C4-2B (cell line): ENCODE data around the gene HNRNPA3.
"Not testable (repeated sequence)": the region's sequence is repeated elsewhere in the genome, so short reads cannot be mapped to it uniquely, and the experiment has no call there.

Source experiments
- ZFX ChIP-seq: fragments of 450-650 bp; IDR thresholded peaks from 2 replicates; pipeline ENCODE4 v1.6.1; 2017
- TF ChIP-seq, protein P1 (sequence below): fragments of 450-650 bp; conservative IDR thresholded peaks from 2 replicates; pipeline ENCODE4 v1.5.1; 2017; ENCODE audit warnings: mild to moderate bottlenecking

GRCh38 chr2:177179671-177180070, 32.9 kb upstream of the HNRNPA3 start:
- TF ChIP-seq, protein P1, sequence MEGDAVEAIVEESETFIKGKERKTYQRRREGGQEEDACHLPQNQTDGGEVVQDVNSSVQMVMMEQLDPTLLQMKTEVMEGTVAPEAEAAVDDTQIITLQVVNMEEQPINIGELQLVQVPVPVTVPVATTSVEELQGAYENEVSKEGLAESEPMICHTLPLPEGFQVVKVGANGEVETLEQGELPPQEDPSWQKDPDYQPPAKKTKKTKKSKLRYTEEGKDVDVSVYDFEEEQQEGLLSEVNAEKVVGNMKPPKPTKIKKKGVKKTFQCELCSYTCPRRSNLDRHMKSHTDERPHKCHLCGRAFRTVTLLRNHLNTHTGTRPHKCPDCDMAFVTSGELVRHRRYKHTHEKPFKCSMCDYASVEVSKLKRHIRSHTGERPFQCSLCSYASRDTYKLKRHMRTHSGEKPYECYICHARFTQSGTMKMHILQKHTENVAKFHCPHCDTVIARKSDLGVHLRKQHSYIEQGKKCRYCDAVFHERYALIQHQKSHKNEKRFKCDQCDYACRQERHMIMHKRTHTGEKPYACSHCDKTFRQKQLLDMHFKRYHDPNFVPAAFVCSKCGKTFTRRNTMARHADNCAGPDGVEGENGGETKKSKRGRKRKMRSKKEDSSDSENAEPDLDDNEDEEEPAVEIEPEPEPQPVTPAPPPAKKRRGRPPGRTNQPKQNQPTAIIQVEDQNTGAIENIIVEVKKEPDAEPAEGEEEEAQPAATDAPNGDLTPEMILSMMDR = not testable (repeated sequence)
- not testable (repeated sequence) for TF ChIP-seq ZFX
